Measurements from ENCODE around the gene ZAR1.

GRCh38 chr4:48475770-48476169 lies 14.3 kb upstream of the ZAR1 start:
- TF ChIP-seq CTCF (IDR thresholded peaks at IDR 0.05 in 2 of 3, conservative IDR thresholded peaks at IDR 0.05 in 1 of 3; ENCODE audit: borderline replicate concordance in 1 of 3, insufficient read depth in 1 of 3, low read depth in 2 of 3, low read length in 2 of 3) (no peak), POLR2A (IDR thresholded peaks at IDR 0.05; ENCODE audit: borderline replicate concordance, extremely low read depth, insufficient read depth, insufficient read length) (no peak), MAX (IDR thresholded peaks at IDR 0.05) (no peak), EGR1 (IDR thresholded peaks at IDR 0.05; ENCODE audit: low read depth) (no peak), CEBPB (IDR thresholded peaks at IDR 0.05; ENCODE audit: low read depth) (no peak), ZFX (IDR thresholded peaks at IDR 0.05) (no peak), TCF7L2 (IDR thresholded peaks at IDR 0.05; ENCODE audit: borderline replicate concordance, extremely low read depth, insufficient read depth, insufficient read length) (no peak), EZH2 (IDR thresholded peaks at IDR 0.05) (no peak), SP1 (IDR thresholded peaks at IDR 0.05; ENCODE audit: low read depth) (no peak), RAD21 (IDR thresholded peaks at IDR 0.05; ENCODE audit: low read depth) (no peak), JUND (IDR thresholded peaks at IDR 0.05) (no peak)

Measured in HCT116 (cell line).